Type B pancreatic cell (in vitro differentiated cells): ENCODE measurements around the gene ERN2. TPM values are rescaled to one million over a fixed set of nuclear protein-coding genes. Genes with fewer than 3 reads are reported as not detected.

Experiments
- DNase-seq: peaks from one replicate; pipeline ENCODE4 v3.0.0; 2021; ENCODE audit warnings: mixed read lengths; ENCODE audit not compliant: unreplicated experiment; ENCODE audit errors: extremely low spot score
- H3K27ac Mint-ChIP-seq: 2 replicates; pipeline ENCODE4 v1.8.0; 2021; ENCODE audit warnings: mild to moderate bottlenecking, mixed read lengths
- H3K27me3 Mint-ChIP-seq: 2 replicates; pipeline ENCODE4 v1.8.0; 2021; ENCODE audit warnings: mixed read lengths
- H3K36me3 Mint-ChIP-seq: 2 replicates; pipeline ENCODE4 v1.8.0; 2021; ENCODE audit warnings: mixed read lengths
- H3K4me1 Mint-ChIP-seq: one replicate; pipeline ENCODE4 v1.8.0; 2021; ENCODE audit warnings: mixed read lengths; ENCODE audit not compliant: unreplicated experiment
- H3K4me3 Mint-ChIP-seq: 2 replicates; pipeline ENCODE4 v1.8.0; 2021; ENCODE audit warnings: mild to moderate bottlenecking, mixed read lengths
- H3K9me3 Mint-ChIP-seq: 2 replicates; pipeline ENCODE4 v1.8.0; 2021; ENCODE audit warnings: mixed read lengths
- total RNA-seq: library from RNA; stranded (reverse); gene quantifications from 2 replicates; pipeline ENCODE4 v1.2.1, GENCODE V29; 2021; ENCODE audit warnings: low replicate concordance
- TF ChIP-seq, protein P1 (sequence below): fragments of 200-600 bp; sonication (generic); conservative IDR thresholded peaks from 2 replicates; pipeline ENCODE4 v1.5.0; 2021; ENCODE audit warnings: antibody characterized with exemption, mild to moderate bottlenecking

The ERN2 gene
- total RNA-seq, 1 donor from 2014 or later = 3.1 TPM

DNA sequence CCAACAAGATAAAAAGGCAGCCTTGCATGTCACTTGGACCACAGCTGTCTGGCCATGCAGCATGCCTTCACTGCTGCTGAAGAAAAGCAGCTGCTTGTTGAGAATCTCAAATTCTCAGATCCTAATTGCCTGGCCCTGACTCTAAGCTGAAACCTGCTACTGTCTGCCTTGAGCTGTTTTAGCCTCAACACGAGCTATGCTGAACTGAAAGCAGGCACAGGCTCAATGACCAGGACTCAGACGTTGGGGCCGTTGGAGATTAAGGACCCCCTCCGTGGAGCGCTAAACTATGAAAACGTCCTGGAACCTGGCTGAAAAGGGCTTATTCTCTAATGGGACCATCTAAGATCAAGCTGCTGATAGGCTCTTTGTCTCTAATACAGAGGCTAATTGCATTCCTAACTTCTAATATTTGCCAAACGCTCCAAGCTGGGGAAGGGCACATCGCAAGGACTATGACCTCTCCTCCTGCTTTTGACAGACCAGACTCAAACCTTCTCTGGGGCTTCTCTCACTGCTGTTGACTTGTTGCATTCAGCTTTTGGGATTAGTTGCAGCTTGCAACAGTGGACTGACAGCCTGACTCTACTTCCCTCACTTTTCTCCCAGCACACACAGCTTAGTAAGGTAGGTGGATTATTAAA is 38.9 kb downstream of the ERN2 start:
- Mint-ChIP-seq H3K4me1 (peaks cover under 1% of the 10 kb centered on the region), H3K4me3 (no peak overlapping the region), H3K36me3 (no peaks in the 10 kb centered on the region), H3K9me3 (no peaks in the 10 kb centered on the region), H3K27ac (no peak overlapping the region), H3K27me3 (no peaks in the 10 kb centered on the region)
- TF ChIP-seq, protein P1, sequence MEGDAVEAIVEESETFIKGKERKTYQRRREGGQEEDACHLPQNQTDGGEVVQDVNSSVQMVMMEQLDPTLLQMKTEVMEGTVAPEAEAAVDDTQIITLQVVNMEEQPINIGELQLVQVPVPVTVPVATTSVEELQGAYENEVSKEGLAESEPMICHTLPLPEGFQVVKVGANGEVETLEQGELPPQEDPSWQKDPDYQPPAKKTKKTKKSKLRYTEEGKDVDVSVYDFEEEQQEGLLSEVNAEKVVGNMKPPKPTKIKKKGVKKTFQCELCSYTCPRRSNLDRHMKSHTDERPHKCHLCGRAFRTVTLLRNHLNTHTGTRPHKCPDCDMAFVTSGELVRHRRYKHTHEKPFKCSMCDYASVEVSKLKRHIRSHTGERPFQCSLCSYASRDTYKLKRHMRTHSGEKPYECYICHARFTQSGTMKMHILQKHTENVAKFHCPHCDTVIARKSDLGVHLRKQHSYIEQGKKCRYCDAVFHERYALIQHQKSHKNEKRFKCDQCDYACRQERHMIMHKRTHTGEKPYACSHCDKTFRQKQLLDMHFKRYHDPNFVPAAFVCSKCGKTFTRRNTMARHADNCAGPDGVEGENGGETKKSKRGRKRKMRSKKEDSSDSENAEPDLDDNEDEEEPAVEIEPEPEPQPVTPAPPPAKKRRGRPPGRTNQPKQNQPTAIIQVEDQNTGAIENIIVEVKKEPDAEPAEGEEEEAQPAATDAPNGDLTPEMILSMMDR = no peak
- DNase-seq = no peak

DNA sequence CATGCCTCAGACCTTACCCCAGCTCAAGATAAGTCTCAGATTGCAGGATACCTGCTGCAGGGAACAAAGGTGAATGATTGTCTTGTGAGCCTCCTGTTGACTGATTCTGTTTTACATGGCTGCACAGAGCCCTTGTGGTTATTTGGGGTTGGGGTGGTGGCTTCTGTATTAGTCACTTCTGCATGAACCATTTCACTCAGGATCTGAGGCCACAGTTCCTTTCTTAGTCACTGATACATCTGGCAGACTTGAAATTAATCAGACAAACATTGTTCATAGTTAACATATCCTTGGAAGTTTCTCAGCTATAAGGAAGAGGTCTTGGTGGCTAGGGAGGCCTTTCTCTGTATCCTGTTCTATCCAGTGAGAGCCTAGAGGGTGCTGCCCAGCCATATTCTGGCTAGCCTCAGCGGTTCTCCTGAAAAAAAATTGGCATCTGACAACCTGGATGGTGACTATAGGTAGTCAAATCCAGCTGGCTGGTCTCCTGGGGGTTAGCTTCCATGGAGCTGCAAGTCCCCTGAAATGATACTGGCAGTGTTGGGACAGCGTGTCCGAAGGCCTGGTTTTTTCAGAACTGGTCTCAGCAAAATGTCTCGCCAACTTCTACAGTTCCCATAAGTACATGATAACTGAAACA is 42.8 kb downstream of the ERN2 start:
- H3K36me3 Mint-ChIP-seq = no peaks in the 10 kb centered on the region
- no peaks in the 10 kb centered on the region for H3K27me3 Mint-ChIP-seq
- TF ChIP-seq, protein P1 = no peak
- H3K27ac Mint-ChIP-seq = no peak overlapping the region
- H3K4me1 Mint-ChIP-seq = no peaks in the 10 kb centered on the region
- H3K4me3 Mint-ChIP-seq = no peak overlapping the region
- no peak for DNase-seq
- no peaks in the 10 kb centered on the region for H3K9me3 Mint-ChIP-seq

DNA sequence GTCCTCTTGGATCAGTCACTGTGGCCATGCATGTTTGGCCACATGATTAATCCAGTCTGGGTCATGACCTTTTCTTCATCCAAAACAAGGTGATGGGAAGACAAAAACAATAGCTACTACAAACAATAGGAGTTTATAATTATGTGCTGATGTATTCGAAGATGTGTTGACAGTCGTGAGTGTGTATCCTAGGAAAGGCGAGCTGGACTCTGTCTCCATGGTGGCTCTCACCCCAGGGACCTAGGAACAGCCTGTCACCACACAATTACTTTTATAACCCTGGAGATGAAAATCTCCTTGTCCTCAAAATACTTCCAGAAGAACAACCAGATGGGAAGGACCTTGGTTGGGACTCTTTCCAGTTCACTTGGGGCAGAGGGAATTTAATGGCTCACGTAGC is 44.1 kb downstream of the ERN2 start:
- DNase-seq = no peak
- Mint-ChIP-seq H3K27me3 (no peaks in the 10 kb centered on the region), H3K36me3 (peaks cover 3% of the 10 kb centered on the region), H3K4me3 (no peak overlapping the region), H3K4me1 (no peaks in the 10 kb centered on the region), H3K27ac (no peak overlapping the region), H3K9me3 (no peaks in the 10 kb centered on the region)
- TF ChIP-seq, protein P1 = no peak

DNA sequence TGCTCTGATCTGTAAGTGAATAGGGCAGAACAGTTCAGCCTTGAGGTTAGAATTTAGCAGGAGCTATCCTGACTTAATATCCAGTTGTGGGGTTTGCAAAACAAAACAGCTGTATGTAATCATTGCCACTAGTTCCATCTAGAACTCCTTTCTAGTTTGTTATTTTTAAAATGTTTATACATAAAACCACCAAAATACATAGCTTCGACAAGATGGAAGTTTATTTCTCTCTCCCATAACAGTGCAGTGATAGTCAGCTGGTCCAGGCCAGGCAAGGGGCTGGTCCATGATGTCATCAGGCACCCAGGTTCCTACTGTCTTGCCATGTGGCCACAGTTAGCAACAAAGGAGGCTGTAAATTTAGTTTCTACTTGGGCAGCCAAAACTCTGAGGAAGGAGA is 44.8 kb downstream of the ERN2 start:
- no peak overlapping the region for H3K27ac Mint-ChIP-seq
- no peaks in the 10 kb centered on the region for H3K4me1 Mint-ChIP-seq
- TF ChIP-seq, protein P1 = no peak

DNA sequence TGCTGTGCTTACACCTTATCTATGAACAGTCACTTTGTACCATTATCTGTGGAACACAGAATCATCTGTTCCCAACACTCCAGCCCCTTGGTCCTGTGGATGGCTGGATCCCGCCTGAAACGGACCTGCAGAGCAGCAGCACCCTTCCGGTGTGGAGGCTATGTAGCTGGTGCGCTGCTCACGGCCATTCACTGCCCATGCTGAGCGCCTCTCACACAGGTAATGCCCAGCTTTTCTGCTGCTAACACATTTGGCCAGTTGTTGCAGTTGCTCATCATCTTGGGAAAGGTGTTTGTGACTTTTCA is 45.7 kb downstream of the ERN2 start:
- Mint-ChIP-seq H3K36me3 (peaks cover 3% of the 10 kb centered on the region), H3K27me3 (no peaks in the 10 kb centered on the region), H3K9me3 (no peaks in the 10 kb centered on the region), H3K27ac (no peak overlapping the region), H3K4me1 (no peaks in the 10 kb centered on the region), H3K4me3 (no peak overlapping the region)
- TF ChIP-seq, protein P1 = no peak
- no peak for DNase-seq

More for the DNA sequence above, 44.8 kb downstream of the ERN2 start:
- H3K36me3 Mint-ChIP-seq = peaks cover 3% of the 10 kb centered on the region
- DNase-seq = no peak
- no peak overlapping the region for H3K4me3 Mint-ChIP-seq
- H3K27me3 Mint-ChIP-seq = no peaks in the 10 kb centered on the region
- no peaks in the 10 kb centered on the region for H3K9me3 Mint-ChIP-seq
